UCSD-AML1 (cell line): ENCODE data around the gene CTRB1.

Source experiments
- DNase-seq: peaks from one replicate; lab custom pipeline; 2025; ENCODE audit not compliant: unreplicated experiment; lab: John Stamatoyannopoulos, UW

The CTRB1 gene

GRCh38 chr16:75225092-75225491 is 6.3 kb downstream of the CTRB1 start:
- no peak for DNase-seq

- DNase-seq, result no peak
Observed at GRCh38 chr16:75225678-75226515, 7.1 kb downstream of the CTRB1 start.

- no peak for DNase-seq
Observed at GRCh38 chr16:75226550-75227360, 8.0 kb downstream of the CTRB1 start.

GRCh38 chr16:75227361-75228142 is 8.8 kb downstream of the CTRB1 start:
- DNase-seq, result no peak

GRCh38 chr16:75228143-75228976 is 9.6 kb downstream of the CTRB1 start:
- no peak for DNase-seq

GRCh38 chr16:75229172-75230031 is 10.6 kb downstream of the CTRB1 start:
- DNase-seq, result no peak

GRCh38 chr16:75230471-75231110 is 11.8 kb downstream of the CTRB1 start:
- no peak for DNase-seq

- DNase-seq, result no peak
Observed at GRCh38 chr16:75231570-75231969, 12.8 kb downstream of the CTRB1 start.

- no peak for DNase-seq
Observed at GRCh38 chr16:75233611-75233938, 14.8 kb downstream of the CTRB1 start.

- DNase-seq, result no peak
Observed at GRCh38 chr16:75234856-75235696, 16.3 kb downstream of the CTRB1 start.

GRCh38 chr16:75235721-75236193 is 17.0 kb downstream of the CTRB1 start:
- DNase-seq, result no peak

- no peak for DNase-seq
Observed at GRCh38 chr16:75236232-75236631, 17.4 kb downstream of the CTRB1 start.

GRCh38 chr16:75236736-75237397 is 18.1 kb downstream of the CTRB1 start:
- DNase-seq, result no peak

GRCh38 chr16:75237398-75238131 is 18.8 kb downstream of the CTRB1 start:
- no peak for DNase-seq

GRCh38 chr16:75238132-75238852 is 19.5 kb downstream of the CTRB1 start:
- DNase-seq, result no peak

- no peak for DNase-seq
Observed at GRCh38 chr16:75238853-75239541, 20.2 kb downstream of the CTRB1 start.
